GM12874 (cell line): ENCODE measurements around the gene TMEM132C.

ENCODE experiments used
- CTCF ChIP-seq: IDR thresholded peaks from 2 replicates; pipeline ENCODE4 v1.5.1; 2011; ENCODE audit warnings: low read depth, mild to moderate bottlenecking, control low read depth, low read length, moderate library complexity; ENCODE audit not compliant: insufficient read depth

TMEM132C gene

GRCh38 chr12:128649902-128650301 lies 382.9 kb downstream of the TMEM132C start:
- TF ChIP-seq CTCF = no peak

DNA sequence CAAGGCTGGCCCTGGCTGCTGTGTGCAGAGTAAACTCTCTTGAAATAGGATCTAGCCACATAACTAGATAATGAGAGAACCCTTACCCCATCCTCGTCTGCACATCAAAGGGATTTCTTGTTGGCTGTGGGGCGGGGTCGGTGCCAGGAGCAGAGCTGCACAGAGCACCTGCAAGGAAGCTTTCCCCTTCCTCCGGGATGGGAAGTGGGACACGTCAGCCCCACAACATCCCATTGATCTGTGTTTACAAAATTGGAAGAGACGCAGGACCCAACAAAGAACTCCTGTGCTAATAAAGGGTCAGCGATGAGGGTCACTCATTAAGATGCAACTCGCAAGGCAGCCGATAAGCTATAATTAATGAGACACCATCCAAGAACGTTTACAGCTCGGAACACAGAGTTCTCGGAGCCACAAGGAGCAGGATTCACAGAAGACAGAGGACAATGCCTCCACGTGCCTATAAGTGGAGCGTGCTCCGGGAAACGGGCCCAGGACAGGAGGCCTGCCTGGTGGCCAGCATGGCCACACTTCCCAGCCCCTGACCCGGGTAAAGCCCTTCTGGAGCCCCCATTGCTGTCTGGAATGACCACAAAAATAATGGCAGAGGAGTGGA lies 385.3 kb downstream of the TMEM132C start:
- no peak for TF ChIP-seq CTCF

DNA sequence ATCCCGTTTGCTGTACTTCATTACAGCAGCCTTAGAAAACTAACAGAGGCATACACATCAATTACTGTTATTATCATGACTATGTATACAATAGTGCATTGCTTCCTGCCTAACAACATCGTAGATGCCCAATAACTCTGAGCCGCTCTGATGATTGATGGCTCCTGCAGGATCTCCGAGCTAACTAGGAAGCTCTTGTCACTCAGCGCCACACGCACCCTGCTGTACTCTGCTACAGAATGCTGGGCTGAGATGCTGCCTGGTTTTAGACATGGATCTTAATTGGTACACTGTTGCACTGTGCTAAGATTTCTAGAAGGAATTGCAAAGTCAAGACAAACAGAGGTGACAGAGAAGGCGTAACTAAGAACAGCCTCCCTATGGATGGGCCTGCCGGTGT lies 387.5 kb downstream of the TMEM132C start:
- TF ChIP-seq CTCF = no peak

DNA sequence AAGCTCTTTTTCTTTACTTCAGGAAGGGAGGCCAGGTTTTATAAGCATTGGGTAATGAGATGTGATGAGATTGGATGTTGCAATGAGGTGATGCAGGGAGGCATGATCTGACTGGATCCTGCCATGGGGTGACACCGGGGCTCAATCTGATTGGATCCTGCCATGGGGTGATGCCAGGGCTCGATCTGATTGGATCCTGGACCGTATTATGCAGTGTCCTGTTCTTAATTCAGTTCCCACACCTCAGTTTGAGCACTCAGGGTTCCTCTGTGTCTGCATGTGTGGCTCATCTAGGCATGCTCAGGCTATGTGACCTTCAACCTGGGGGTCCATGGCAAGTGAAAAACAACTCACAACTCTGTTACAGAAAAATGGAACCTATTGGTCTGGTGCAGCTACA lies 390.4 kb downstream of the TMEM132C start:
- TF ChIP-seq CTCF = no peak

DNA sequence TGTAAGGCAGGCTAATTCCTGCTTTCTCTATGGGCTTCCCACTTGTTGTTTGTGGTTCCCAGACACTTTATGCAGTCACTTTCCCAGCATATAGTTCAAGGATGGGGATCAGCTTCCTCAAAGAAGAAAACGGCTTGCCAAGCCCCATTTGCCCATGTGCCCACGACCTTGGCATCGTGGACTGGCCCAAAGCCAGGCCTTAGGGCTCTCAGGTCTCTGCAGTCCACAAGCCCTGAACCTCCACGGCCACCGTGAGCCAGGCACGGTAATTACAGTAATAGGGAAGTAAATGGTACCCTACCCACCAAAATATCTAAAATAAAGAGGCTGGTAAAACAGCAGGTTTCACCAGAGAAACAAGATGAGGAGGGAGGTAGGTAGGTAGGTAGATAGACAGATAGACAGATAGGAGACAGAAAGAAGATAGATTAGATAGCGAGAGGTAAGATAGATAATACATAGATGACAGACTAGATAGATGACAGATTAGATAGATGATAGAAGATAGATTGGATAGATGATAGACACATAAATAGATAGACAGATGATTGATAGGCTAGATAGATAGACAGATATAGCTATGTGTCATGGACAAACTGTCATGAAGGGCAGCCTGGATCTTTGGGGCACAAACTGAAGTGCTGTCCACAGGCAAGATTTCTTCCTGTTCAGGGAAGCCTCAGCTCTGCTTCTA lies 393.7 kb downstream of the TMEM132C start:
- TF ChIP-seq CTCF = no peak

DNA sequence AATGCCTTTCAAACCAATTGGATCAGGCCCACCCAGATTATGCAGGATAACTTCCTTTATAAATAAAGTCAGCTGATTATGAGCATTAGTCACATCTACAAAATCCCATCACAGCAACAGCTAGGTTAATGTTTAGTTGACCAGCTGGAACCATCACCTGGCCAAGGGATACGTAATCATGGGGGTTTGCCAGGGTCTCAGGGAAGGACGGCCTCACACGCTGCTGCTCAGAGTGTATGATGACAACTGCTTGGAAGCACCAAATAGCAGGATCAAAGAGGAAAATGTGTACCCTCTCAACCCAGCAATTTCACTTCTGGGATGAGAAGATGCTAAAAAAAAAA lies 394.2 kb downstream of the TMEM132C start:
- no peak for TF ChIP-seq CTCF

- no peak for TF ChIP-seq CTCF
These were observed 395.1 kb downstream of the TMEM132C start for GRCh38 chr12:128662101-128662500.

DNA sequence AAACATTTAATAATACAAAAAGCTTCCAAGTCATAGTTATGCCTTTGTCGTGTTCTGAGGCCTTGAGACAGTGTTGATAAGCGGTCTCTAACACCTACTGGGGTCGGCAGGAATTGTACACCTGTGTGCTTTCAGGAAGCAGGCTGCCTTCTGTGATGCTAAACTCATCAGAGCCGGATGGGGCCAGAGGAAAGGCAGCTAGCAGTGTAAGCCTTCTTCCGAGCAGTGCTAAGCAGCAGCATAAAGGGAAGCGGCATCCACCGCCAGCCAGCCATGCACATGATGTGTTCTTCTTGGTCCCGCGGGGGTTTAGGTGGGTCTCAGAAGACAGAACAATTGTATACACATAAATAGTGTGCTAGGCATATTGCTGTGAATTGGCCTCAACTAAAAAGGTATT lies 397.5 kb downstream of the TMEM132C start:
- no peak for TF ChIP-seq CTCF
